Measurements from ENCODE around the gene E2F8.

GRCh38 chr11:19252394-19253152, 11.8 kb upstream of the E2F8 start:
- TF ChIP-seq RAD21 (IDR thresholded peaks at IDR 0.05; ENCODE audit: low read depth) (no peak), USF1 (IDR thresholded peaks at IDR 0.05) (no peak)

Data from Ishikawa (cell line).